Measurements from ENCODE around the gene PCDH1. TPM values are rescaled to one million over a fixed set of nuclear protein-coding genes. Genes with fewer than 3 reads are reported as not detected.
"Not testable (repeated sequence)": the region's sequence is repeated elsewhere in the genome, so short reads cannot be mapped to it uniquely, and the experiment has no call there.

Gene PCDH1
- total and polyA plus RNA-seq, 2 of the 13 experiments (the other 11 are each of a cell fraction or from before 2014, with no cell fraction given) = 0.11 to 0.83 TPM

DNA sequence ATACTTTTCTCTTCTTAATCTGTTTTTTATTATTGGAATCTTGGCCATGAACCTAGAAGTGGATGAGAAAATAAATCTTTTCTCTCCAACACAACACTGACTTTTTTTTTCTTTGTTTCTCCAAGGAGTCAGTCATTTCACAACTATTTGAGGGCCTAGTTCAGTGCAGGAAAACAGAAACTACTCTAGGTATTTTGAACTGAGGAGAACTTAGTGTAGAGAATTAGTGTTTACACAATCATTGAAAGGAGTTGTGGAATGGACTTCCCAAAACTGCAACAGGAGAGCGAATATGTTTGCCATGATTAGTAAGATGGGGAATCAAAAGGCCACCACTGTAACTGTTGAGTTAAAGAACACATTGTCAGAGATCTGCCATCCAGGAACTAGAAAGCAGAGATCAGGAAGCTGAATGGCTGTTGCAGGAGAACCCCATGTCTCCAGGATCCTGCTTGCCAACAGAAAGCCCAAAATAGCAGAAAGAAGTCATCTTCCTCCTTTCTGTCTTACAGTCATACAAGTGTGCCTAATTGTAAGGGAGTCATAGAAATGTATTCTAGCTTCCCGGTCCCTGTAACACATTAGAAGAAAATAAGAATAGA is 20.3 kb upstream of the PCDH1 start (continued):
- TF ChIP-seq, protein P1, sequence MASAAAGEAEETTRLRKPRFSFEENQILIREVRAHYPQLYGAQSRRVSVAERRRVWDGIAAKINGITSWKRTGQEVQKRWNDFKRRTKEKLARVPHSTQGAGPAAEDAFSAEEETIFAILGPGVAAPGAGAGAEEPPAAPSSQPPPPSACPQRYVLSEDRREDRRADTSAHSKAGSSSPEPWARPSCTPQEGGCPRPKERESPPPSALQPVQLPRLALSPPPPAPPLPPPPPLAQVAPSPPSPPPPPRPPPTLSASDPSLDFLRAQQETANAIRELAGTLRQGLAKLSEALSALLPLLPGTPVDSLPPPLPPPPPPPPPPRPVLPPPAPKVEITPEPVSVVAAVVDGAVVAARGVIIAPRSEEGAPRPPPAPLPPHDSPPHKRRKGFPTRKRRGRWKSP (CRISPR knock-in tag; IDR thresholded peaks at IDR 0.05) = no peak
- TF ChIP-seq ZNF350 (CRISPR knock-in tag; IDR thresholded peaks at IDR 0.05; ENCODE audit: borderline replicate concordance, low read depth) (no peak), ZNF629 (CRISPR knock-in tag; conservative IDR thresholded peaks at IDR 0.05) (no peak), ZSCAN25 (CRISPR knock-in tag; IDR thresholded peaks at IDR 0.05) (no peak)

DNA sequence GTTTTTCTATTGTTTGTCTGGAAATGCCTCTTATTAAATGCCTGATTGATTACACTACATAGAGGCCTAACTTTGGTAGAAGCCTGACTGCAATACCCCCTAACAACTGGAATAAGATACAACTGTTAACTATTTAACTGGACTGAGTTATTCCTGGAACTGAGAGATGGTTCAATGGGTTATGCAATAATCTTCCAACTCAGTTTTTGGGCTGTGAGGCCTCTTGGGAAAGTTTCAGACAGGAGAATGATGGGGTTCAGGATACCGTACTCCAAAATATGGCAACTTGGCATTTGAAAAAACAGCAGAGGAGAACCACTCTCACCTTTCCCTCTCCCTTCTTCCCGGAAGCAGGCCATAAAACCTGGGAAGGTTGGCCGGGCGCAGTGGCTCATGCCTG is 19.2 kb upstream of the PCDH1 start:
- no peaks in the 10 kb centered on the region for H3K79me2 ChIP-seq (ENCODE audit: insufficient read depth, low read length)
- POLR2A ChIA-PET = no interaction called here
- WGBS (ENCODE audit: low lambda C conversion rate) = 72% methylated on average over 4 of the region's 4 CpGs
- no peaks in the 10 kb centered on the region for H3K9me3 ChIP-seq (ENCODE audit: low read length)
- no peak for ATAC-seq
- H3K27me3 ChIP-seq (ENCODE audit: control insufficient read depth in 1 of 2, insufficient read depth in 2 of 2, low read length in 2 of 2) = peaks cover 0 to 3% of the 10 kb centered on the region in 2 experiments; a peak in 1 of 5 replicates
- CTCF ChIA-PET (ENCODE audit: low intra/inter-chr PET ratio, low total read pairs) = no interaction called here
- no peak overlapping the region for H3K9ac ChIP-seq (ENCODE audit: insufficient read depth, low read depth, low read length)
- no peak overlapping the region for H3K27ac ChIP-seq (ENCODE audit: extremely low read length, insufficient read depth, low read length)
- no peaks in the 10 kb centered on the region for H3K36me3 ChIP-seq (replicated peaks in 1 of 2; ENCODE audit: control insufficient read depth in 1 of 2, insufficient read depth in 2 of 2, low read length in 2 of 2)
- in situ Hi-C loops (cut with HindIII; ENCODE audit: extremely low pct_ligation_motif_present, low pct_unique_long_range_greater_than_20kb) = no loop called here
- no peak for DNase-seq (ENCODE audit: low spot score)
- no TSS peak for BruUV-seq (replicated peaks)
- no peaks in the 10 kb centered on the region for H4K20me1 ChIP-seq (ENCODE audit: insufficient read depth, low read length)
- no peak overlapping the region for H3K4me3 ChIP-seq (replicated peaks in 1 of 3; ENCODE audit: insufficient read depth in 1 of 3, low read depth in 2 of 3, low read length in 3 of 3)
- no peak for FAIRE-seq
- intact Hi-C loops (cut with micrococcal nuclease; ENCODE audit: unreplicated experiment) = no loop called here
- H3K4me1 ChIP-seq (ENCODE audit: insufficient read depth, low read length) = no peaks in the 10 kb centered on the region
- H2AFZ ChIP-seq (ENCODE audit: low read length) = no peak overlapping the region
- no peak overlapping the region for H3K4me2 ChIP-seq (ENCODE audit: low read depth, low read length)
- TF ChIP-seq ZNF577 (CRISPR knock-in tag; IDR thresholded peaks at IDR 0.05; ENCODE audit: borderline replicate concordance, low read depth) = no peak
- TF ChIP-seq RFX1 (IDR thresholded peaks at IDR 0.05) = no peak
- TF ChIP-seq HMG20B (CRISPR knock-in tag; conservative IDR thresholded peaks at IDR 0.05) = no peak
- TF ChIP-seq SMARCE1 (IDR thresholded peaks at IDR 0.05; ENCODE audit: borderline replicate concordance) = no peak
- no peak for TF ChIP-seq CCAR2 (optimal IDR thresholded peaks at IDR 0.05; ENCODE audit: low read depth, low read length)
- TF ChIP-seq MEF2D (CRISPR knock-in tag; IDR thresholded peaks at IDR 0.05) = no peak
- no peak for TF ChIP-seq CREB1 (IDR thresholded peaks at IDR 0.05)
- TF ChIP-seq CREB1 (CRISPR knock-in tag; IDR thresholded peaks at IDR 0.05) = no peak
- TF ChIP-seq HCFC1 (IDR thresholded peaks at IDR 0.05; ENCODE audit: low read depth, low read length) = no peak
- no peak for TF ChIP-seq MTF1 (CRISPR knock-in tag; IDR thresholded peaks at IDR 0.05)

DNA sequence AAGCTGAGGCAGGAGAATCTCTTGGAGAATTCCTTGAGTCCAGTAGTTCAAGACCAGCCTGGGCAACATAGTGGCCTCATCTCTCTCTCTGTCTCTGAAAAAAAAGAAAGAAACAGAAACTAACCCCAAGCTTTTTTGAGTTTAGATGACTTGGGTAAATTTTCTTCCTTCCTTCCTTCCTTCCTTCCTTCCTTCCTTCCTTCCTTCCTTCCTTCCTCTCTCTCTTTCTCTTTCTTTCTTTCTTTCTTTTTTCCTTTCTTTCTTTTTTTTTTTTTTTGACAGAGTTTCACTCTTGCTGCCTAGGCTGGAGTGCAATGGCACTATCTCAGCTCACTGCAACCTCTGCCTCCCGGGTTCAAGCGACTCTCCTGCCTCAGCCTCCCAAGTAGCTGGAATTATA is 12.2 kb upstream of the PCDH1 start:
- in situ Hi-C loops (cut with HindIII; ENCODE audit: extremely low pct_ligation_motif_present, low pct_unique_long_range_greater_than_20kb); H2AFZ ChIP-seq (ENCODE audit: low read length); ATAC-seq; H4K20me1 ChIP-seq (ENCODE audit: insufficient read depth, low read length); DNase-seq (ENCODE audit: low spot score); FAIRE-seq; H3K79me2 ChIP-seq (ENCODE audit: insufficient read depth, low read length); intact Hi-C loops (cut with micrococcal nuclease; ENCODE audit: unreplicated experiment); H3K9ac ChIP-seq (ENCODE audit: insufficient read depth, low read depth, low read length); H3K27ac ChIP-seq (ENCODE audit: extremely low read length, insufficient read depth, low read length); H3K4me2 ChIP-seq (ENCODE audit: low read depth, low read length); POLR2A ChIA-PET; BruUV-seq (replicated peaks); H3K4me3 ChIP-seq (replicated peaks in 1 of 3; ENCODE audit: insufficient read depth in 1 of 3, low read depth in 2 of 3, low read length in 3 of 3); H3K36me3 ChIP-seq (replicated peaks in 1 of 2; ENCODE audit: control insufficient read depth in 1 of 2, insufficient read depth in 2 of 2, low read length in 2 of 2); H3K4me1 ChIP-seq (ENCODE audit: insufficient read depth, low read length); H3K9me3 ChIP-seq (ENCODE audit: low read length); H3K27me3 ChIP-seq (ENCODE audit: control insufficient read depth in 1 of 2, insufficient read depth in 2 of 2, low read length in 2 of 2): not testable (repeated sequence)
- CTCF ChIA-PET (ENCODE audit: low intra/inter-chr PET ratio, low total read pairs) = interaction anchor here (2.3 kb wide), 1 partner anchor 70 kb away, joined by 17 read pairs; no protein-coding TSS in a partner anchor
- WGBS (ENCODE audit: low lambda C conversion rate) = 0% methylated on average over 2 of the region's 2 CpGs
